HG03442 (cell line): ENCODE results near the gene ICAM2.
A peak's percentile ranks its signal among the peaks of the same experiment; 100 is the strongest.

Experiments
- ATAC-seq: cut with Tn5 transposase; IDR thresholded peaks from one replicate; pipeline ENCODE4 v1.9.1; 2021; ENCODE audit warnings: mild to moderate bottlenecking, moderate library complexity; ENCODE audit not compliant: unreplicated experiment

ICAM2 gene

GRCh38 chr17:64020056-64020766, at the start of gene ICAM2:
Gene ICAM2 (minus strand): TSS chr17:64020633. CDS start chr17:64006691, 13,942 bp downstream.
- peak; percentile 56 for ATAC-seq

GRCh38 chr17:64070213-64070612, 49.8 kb upstream of the ICAM2 start:
- ATAC-seq = no peak

GRCh38 chr17:64069143-64069542, 48.7 kb upstream of the ICAM2 start:
- no peak for ATAC-seq

GRCh38 chr17:64067657-64068056, 47.2 kb upstream of the ICAM2 start:
- ATAC-seq = no peak

- no peak for ATAC-seq
Observed at GRCh38 chr17:64066716-64067115, 46.3 kb upstream of the ICAM2 start.

- ATAC-seq = no peak
Observed at GRCh38 chr17:64065161-64065560, 44.7 kb upstream of the ICAM2 start.

GRCh38 chr17:64064331-64064730, 43.9 kb upstream of the ICAM2 start:
- no peak for ATAC-seq

- ATAC-seq = no peak
Observed at GRCh38 chr17:64063766-64064224, 43.4 kb upstream of the ICAM2 start.

- no peak for ATAC-seq
Observed at GRCh38 chr17:64063088-64063487, 42.7 kb upstream of the ICAM2 start.

GRCh38 chr17:64061178-64061898, 40.9 kb upstream of the ICAM2 start:
- peak; percentile 60 for ATAC-seq

- ATAC-seq = no peak
Observed at GRCh38 chr17:64060331-64060730, 39.9 kb upstream of the ICAM2 start.

GRCh38 chr17:64059756-64060155, 39.3 kb upstream of the ICAM2 start:
- ATAC-seq = no peak

- no peak for ATAC-seq
Observed at GRCh38 chr17:64058621-64059020, 38.2 kb upstream of the ICAM2 start.

GRCh38 chr17:64057701-64058263, 37.3 kb upstream of the ICAM2 start:
- no peak for ATAC-seq

GRCh38 chr17:64056269-64057005, 36.0 kb upstream of the ICAM2 start:
- peak; percentile 69 for ATAC-seq

- ATAC-seq = no peak
Observed at GRCh38 chr17:64055183-64056142, 35.0 kb upstream of the ICAM2 start.

- no peak for ATAC-seq
Observed at GRCh38 chr17:64054304-64054703, 33.9 kb upstream of the ICAM2 start.

GRCh38 chr17:64053101-64053500, 32.7 kb upstream of the ICAM2 start:
- no peak for ATAC-seq

- no peak for ATAC-seq
Observed at GRCh38 chr17:64051153-64051552, 30.7 kb upstream of the ICAM2 start.

- ATAC-seq = no peak
Observed at GRCh38 chr17:64048805-64049204, 28.4 kb upstream of the ICAM2 start.
